ENCODE measurements around the gene SPAG4.

The SPAG4 gene

DNA sequence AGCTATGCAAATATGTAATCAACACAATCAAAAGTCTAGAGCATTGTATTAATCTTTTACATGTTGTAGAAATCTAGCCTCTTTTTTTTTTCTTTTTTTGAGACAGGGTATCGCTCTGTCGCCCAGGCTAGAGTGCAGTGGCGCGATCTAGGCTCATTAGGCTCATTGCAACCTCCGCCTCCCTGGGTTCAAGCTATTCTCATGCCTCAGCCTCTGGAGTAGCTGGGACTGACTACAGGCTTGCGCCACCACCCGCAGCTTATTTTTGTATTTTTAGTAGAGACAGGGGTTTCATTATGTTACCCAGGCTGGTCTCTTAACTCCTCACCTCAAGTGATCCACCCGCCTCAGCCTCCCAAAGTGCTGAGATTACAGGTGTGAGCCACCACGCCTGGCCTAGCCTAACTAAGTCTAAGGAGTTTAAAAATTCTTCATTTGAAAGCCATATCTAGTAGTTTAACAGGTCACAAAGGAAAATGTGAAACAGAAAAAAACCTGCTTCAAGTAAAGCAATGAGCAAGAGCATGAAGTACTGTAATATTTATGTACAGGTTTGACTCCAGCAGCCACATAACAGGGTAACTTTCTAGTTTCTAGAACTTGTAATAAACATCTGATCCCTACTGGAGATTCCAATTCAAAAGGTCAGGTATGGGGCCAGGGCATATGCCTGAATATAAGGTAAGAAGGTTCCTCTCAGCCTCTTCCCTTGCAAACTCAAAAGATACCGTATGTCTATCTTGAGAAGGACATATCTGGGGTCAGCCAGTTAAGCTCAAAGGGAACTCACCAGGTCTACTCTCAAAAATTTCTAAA is 44.7 kb downstream of the SPAG4 start:
- no peak for DNase-seq

DNA sequence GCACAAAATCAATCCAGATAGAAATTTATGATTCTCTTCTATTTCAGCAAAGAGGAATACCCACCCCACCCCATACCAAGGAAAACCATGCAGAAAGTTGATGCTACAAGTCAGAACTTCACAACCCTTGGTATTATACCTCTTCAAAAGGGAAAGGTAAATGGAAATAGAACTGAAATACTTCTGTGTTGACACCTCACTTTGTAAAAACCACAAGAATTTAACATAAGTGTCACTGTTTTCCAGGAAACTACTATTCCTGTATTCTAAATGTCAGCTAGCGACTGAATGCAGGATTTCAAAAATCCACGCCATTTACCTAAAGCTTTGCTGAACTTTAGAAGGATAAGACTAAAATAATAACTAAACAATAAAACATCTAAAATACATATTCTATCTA is 45.4 kb downstream of the SPAG4 start:
- no peak for DNase-seq

DNA sequence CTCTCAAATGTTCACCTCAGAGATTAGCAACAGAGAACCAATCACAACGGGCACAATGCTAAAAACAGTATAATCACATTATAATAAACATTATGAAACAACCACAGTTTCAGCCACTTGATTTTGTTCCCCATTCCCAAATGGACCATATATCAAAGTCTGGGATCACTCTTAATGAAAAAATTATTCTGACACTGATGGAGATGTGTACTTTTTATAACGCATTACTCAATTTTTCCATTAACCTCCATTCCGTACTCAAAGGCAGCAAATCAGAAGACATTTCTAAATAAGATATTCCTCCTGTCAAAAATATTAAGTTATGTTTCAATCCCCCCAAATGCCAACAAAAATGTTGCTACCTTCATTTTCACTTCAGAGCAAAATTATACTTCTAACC is 46.3 kb downstream of the SPAG4 start:
- DNase-seq: no peak

DNA sequence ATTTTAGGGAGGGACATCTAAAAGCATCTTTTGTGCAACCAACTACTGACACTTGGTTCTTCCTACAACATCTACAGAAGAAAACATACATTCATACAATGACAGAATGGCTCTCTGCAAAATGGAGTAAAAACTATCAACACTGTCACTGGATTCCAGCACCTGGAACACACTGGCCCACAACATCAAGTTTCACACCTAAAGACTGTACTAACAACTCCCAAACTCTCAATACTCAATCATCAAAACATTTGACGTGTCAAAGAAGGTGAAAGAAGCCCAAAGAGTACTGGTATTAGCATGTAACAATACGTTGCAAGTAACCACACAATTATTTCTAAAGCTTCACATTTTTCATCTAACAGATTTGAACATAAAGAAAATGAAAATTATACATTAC is 46.9 kb downstream of the SPAG4 start:
- no peak for DNase-seq

DNA sequence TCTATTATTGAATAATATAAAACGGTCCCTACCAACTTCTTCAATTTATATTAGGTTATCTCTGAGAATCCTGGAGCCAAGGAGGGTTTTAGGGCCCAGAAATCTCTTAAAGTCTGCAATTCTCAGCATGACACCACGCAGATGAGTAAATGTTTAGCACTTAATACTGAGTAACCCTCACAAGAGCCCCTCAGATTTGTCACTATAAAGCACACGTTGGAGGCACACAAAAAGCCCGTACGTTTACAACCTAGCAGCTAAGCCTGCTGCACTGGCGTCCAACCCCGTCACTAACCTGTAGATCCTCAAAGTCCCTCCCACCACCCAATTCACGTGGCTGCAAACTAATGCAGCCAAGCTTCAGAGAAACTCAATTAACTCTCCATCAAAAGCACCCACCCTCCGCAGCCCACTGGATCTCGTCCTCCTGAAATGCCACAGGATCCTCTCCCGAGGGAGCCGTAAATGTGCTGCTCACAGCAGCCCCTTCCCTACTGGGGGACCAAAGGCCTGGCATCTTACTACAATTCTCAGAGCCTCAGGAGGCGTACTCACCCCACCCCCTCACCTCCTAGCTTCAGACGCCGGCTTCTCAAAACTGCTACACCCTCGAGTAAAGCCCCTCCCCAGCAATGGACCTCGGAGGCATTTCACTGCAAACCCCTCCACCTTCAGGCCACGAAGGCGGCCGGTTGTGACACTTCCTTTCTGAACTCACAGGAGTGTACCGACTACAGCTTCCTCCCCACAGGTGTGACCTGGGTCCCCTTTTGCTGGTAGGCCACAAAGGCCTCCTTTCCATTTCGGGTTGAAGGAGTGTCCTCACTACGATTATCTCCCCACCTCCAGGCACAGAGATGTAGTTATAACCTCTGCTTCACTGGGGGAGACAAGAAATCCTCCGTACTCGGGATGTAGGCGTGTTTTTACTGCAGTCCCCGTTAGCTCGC is 48.2 kb downstream of the SPAG4 start:
- DNase-seq: peak; percentile 42 to 45

DNA sequence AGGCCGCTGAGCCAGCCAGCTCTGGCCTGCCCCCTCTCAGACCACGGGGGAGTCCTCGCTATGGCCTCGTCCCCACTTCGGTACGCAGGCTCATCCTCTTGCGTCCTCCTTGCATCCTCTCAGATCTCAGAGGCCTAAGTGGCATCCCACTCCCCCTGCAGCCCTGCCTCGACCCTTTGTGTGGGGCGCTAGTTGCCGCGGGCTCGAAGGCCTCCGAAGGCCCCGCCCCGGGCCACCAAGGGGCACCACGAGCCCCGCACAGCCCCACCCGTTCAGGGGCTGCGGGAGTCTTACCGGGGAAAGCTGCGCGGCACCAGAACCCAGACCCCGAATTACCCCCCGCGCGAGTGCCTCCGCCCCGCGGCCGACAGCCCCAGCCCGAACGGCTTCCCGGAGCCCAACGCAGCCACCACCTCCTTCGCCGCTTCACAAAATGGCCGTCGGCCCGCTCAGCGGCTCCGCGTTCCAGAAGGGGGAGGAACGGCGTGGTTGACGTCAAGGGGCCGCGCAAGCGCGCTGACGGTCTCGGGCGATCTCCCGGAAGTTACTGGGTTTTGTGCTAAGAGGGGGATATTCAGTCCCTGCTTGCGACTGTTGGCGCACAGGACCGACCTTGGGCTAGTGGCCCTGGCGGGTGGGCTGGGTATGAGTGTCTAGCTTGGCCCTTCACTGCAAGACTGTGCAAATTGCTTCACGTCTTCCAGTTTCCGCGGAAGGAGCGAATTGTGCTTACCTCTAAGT is 49.0 kb downstream of the SPAG4 start, which contains the start of the genes CPNE1 and RBM12:
Gene CPNE1 (minus strand): TSS at position 435 of the 741 bp plus-strand sequence. CDS start 31,977 bp downstream, outside the sequence.
Gene RBM12 (minus strand): TSS at position 435 of the 741 bp plus-strand sequence. CDS start 9,578 bp downstream, outside the sequence.
- peak; percentile 94 for DNase-seq

DNA sequence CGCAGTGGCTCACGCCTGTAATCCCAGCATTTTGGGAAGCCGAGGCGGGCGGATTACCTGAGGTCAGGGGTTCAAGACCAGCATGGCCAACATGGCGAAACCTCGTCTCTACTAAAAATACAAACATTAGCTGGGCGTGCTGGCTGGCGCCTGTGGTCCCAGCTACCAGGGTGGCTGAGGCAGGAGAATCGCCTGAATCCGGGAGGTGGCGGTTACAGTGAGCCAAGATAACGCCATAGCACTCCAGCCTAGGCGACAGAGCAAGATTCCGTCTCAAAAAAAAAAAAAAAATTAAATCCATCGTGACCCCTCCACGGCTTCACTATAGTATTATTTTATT is 50.3 kb downstream of the SPAG4 start:
- DNase-seq: no peak

DNA sequence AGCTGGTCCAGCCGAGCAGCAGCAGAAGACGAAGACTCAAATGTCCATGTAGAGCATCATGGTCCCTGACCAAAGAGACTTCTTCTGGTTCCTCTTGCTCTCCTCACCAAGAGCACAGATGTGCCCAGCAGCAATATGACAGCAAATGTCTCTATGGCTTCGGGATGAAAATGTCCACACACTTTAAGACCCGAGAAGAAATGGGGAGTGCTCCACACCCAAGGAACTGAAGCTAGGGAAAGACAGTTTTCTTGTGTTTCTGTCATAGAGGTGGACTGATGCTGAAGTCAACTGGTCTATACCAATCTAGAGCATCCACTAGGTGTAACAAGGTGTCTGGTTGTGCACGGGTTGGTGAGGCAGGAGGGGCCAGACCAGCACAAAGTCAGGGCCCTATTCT is 53.6 kb downstream of the SPAG4 start:
- DNase-seq: no peak

DNA sequence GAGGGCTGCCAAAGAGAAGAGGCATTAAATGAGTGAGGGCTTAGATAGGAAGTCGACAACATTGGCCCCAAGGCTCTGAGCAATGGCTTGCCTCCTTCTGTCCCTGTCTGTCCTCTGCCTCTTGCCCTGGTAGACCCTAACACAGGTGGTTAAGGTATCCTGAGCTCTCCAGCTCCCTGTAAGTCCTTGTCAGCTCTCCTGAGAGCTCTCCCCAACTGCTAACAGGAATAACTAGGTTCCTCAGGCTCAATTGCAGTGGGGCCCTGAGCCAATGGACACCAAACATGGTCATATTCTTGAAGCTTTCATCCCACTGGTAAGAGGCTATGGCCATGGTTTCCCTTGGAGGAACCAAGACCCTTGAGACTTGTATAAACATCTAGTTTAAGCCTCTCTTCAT is 54.1 kb downstream of the SPAG4 start:
- DNase-seq: no peak
